Posterior vena cava (tissue), 2 donors: Measurements from ENCODE around the gene ASIC2. TPM values are rescaled to one million over a fixed set of nuclear protein-coding genes. Genes with fewer than 3 reads are reported as not detected.
A peak's percentile ranks its signal among the peaks of the same experiment; 100 is the strongest.

Source experiments
- DNase-seq: peaks from one replicate; pipeline ENCODE4 v3.0.0-alpha.2; 2020; ENCODE audit warnings: low spot score
- intact Hi-C, 2 donors: fragments of 100-400 bp; cut with DNase I; formaldehyde crosslinking; loops; one replicate each; pipeline versions ENCODE4 v1.14.1 to v1.14.2; 2022 to 2023
- total RNA-seq, 2 donors: library from RNA; stranded (reverse); fragmentation: NEBNext Ultra II Directional; extraction: Animal tissue kit (Norgen Biotek cat#: 25700); gene quantifications; one replicate each; pipeline ENCODE4 v1.2.1, GENCODE V29; 2021
- donor health status: DM: yes; HTN: yes; CAD: no.
- donor health status: DM: yes; HTN: yes; CAD: no.

ASIC2 gene
- total RNA-seq, 2 donors from 2014 or later, result not detected

DNA sequence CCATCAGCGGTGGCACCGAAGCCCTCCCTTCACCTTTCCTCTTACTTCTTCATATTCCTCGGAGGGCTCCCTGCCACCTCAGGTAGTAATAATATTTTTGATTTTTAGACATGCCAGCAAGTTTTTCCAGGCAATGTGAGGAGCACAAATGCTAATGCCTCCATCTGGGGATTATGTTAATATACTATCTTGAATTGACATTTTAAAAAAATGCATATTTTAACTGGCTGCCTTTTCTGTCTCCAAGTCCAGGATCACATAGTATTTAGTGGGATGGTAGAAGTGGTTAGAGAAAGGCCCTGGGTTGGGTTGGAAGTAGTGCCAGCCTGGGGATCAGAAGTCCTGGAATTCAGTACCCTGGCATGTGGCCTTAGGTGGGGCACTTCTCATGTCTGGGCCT is 154.5 kb downstream of the ASIC2 start:
- DNase-seq, result no peak

DNA sequence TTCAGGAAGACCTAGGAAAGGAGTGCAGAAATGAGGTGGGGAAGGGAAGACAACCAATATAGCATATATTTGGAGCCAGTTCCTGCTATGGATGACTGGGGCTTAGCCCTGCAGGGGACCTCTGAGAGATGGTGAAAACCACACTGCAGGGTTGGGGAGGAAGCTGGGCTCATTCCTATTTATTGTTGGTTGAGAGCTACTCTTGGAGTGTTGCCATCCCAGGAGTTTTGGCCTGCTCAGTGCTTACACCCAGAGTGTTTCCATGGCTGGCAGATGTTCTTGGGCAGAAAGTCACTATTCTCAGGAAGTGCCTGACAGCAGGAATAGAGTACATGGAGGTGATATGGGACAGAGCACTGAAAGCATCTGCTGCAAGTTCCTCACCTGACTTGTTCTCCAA is 155.7 kb downstream of the ASIC2 start:
- no peak for DNase-seq

More for the DNA sequence above, 154.5 kb downstream of the ASIC2 start:
- intact Hi-C loops, result no loop called here

GRCh38 chr17:33135691-33136090 is 157.4 kb downstream of the ASIC2 start:
- intact Hi-C loops, result no loop called here
- DNase-seq, result no peak

More for the DNA sequence above, 155.7 kb downstream of the ASIC2 start:
- intact Hi-C loops, result no loop called here

- DNase-seq, result peak; percentile 25
- intact Hi-C loops, result loop anchor here in 1 of 2 donors (5.0 kb wide), 1 partner anchor 1726 kb away; no protein-coding TSS in a partner anchor
Observed at GRCh38 chr17:33131620-33132019, 161.5 kb downstream of the ASIC2 start.

DNA sequence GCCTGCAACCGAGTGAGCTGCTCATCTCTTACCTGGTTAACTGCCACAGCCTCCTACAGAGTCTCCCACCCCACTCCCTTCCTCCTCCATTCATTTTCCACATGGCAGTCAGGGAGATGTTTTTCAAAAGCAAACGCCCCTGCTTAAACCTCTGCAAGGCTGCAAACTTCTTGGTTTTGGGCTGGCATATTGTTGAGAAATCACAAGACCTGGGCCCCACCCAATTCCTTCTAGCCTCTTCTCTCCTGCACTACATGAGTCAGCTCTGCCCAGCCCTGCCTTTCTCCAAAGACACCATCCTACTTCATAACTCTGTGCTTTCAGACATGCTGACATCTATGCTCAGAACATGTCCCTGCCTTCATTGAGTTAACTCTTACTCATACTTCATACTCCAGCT is 165.4 kb downstream of the ASIC2 start:
- intact Hi-C loops, result no loop called here
- DNase-seq, result no peak

- no peak for DNase-seq
Observed at GRCh38 chr17:33126086-33126485, 167.0 kb downstream of the ASIC2 start.

DNA sequence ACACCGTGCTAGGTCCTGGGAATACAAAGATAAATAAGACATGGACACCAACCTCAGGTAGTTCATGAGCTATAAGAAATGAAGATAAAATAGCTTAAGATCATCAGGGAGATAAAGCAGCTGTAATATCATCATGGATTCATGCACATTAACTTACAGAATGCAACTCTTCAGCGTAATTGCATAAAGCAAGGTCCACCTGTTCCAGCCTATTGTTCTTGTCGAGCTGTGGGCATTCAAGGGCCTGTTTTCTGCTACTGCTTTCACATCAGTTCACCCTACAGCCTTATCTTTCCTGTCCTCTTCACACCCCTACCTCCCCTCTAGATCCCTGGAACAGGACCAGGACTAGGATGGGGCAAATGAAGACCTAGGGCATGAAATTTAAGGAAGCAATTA is 167.5 kb downstream of the ASIC2 start:
- no peak for DNase-seq
- intact Hi-C loops, result no loop called here

More at GRCh38 chr17:33126086-33126485, 167.0 kb downstream of the ASIC2 start:
- intact Hi-C loops, result no loop called here

DNA sequence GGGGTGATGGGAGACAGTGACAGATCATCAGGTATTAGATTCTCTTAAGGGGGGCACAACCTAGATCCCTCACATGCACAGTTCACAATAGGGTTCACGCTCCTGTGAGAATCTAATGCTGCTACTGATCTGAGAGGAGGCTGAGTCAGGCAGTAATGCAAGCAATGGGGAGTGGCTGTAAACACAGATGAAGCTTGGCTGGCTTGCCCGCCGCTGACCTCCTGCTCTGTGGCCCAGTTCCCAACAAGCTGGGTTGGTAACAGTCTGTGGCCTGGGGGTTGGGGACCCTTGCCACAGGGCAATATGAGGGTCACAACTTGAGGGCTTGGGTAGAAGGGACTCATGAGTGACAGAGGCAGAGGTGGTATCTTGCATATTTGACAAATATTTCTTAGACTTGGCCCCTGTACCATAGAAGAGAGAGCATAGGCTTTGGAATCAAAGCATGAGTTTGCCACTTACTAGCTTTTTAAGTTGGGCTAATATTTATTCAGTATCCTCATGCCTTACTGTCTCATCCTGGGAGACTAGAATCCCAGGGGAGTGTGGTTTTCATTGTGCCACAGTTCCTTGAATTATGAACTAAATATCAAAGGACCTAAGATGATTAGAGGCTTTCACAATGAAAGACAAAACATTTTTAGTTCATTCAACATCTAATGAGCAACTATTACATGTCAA is 168.1 kb downstream of the ASIC2 start:
- peak; percentile 18 for DNase-seq
- intact Hi-C loops, result no loop called here

GRCh38 chr17:33124185-33124584 is 168.9 kb downstream of the ASIC2 start:
- DNase-seq, result no peak
- intact Hi-C loops, result no loop called here

DNA sequence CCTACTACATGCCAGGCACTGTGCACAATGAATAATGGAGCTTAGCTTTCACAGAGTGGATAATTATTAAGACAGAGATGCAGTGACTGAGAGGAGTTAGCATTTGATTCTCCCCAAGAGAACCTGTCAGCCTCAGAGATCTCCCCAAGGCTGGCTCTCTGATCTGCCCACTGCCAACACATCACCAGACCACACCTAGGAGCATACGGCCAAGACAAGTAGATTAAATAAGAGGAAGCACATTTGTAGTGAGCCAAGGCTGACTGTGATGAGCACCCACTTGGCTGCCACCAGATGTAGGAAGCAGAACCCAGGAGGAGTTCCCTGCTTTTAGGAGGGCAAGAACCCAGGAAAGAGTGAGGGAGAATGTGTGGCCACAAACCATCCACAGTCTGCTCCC is 171.3 kb downstream of the ASIC2 start:
- peak; percentile 42 for DNase-seq
- intact Hi-C loops, result no loop called here

GRCh38 chr17:33121272-33121671 is 171.8 kb downstream of the ASIC2 start:
- intact Hi-C loops, result no loop called here
- DNase-seq, result no peak

GRCh38 chr17:33120103-33120502 is 173.0 kb downstream of the ASIC2 start:
- peak; percentile 49 for DNase-seq
- intact Hi-C loops, result no loop called here

- peak; percentile 23 for DNase-seq
- intact Hi-C loops, result no loop called here
Observed at GRCh38 chr17:33118391-33119075, 174.6 kb downstream of the ASIC2 start.

DNA sequence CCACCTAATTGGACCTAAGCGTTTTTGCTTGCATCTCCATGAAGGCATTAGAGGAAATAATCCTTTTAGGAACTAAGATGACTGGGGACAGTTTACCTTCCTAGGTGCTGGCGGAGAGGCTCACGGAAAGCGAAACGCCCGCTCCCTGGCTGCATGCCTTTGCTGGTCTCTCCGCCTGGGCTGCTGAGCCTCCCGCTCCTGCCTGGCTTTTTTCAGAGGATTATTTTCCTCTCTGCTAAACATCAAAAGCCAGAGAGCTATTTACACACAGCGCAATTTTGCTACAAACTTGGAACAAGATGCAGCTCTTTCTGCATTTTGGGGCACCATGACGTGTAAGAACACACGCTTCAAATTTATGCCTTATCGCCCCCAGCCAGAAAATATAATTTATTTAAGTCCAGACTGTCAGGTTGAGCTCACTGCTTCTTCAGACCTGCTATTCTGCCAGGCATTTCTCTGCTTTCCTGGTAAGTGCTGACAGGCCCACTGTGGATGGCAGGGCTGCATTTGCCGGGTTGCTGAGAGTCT is 177.0 kb downstream of the ASIC2 start:
- DNase-seq, result peak; percentile 65
- intact Hi-C loops, result no loop called here

GRCh38 chr17:33115366-33115765 is 177.7 kb downstream of the ASIC2 start:
- intact Hi-C loops, result no loop called here
- peak; percentile 65 for DNase-seq

- intact Hi-C loops, result no loop called here
- no peak for DNase-seq
Observed at GRCh38 chr17:33113991-33114370, 179.1 kb downstream of the ASIC2 start.

DNA sequence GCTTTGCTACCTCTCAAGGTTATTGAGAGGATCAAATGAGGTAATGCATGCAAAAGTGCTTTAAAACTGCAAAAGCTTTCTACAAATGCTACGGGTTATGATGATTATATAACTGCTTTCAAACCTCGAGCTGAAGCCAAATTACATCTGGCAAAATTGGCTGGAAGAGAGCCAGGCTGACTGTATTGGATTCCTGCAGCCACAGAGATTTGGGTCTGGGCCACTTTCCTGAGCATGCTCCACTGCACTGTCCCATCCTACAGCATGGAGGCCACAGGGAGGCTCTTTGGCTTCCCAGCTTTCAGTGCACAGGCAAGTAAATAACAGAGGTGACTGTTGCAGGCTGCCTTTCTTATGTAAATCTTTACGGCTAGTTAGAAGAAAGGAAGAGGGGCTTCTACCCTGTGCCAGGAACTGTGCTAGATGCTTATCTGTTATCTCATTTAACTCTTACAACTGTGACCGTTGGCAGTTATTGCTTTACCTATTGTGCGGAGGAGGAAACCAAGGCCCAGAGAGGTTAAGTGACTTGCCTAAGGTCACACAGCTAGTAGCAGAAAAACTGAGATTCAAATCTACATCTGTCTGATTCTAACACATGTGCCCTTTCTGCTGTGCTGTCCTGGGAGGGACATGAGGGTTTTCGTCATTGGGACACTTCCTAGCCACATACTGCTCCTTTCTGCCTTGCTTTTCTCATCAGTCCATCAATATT is 179.7 kb downstream of the ASIC2 start:
- no peak for DNase-seq
- intact Hi-C loops, result no loop called here

DNA sequence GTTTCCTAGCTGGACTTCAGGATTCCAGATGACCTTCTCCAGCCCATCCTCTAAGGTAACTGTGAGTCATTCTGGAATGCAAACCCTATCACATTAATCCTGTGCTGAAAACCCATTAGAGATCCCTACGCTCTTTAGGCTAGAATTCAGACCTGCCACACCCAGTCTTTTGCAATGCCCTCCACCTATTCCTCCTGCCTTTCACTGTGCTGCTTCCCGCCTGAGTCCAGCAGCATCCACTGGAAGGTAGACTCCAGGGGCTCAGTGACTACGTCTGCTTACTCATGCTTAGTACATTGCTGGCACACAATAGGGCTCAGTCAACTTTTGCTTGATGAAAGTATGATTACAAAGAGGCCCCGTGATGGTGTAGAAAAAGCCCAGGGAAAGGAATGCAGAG is 180.3 kb downstream of the ASIC2 start:
- DNase-seq, result no peak
- intact Hi-C loops, result no loop called here

- DNase-seq, result no peak
- intact Hi-C loops, result loop anchor here in 1 of 2 donors (1.0 kb wide), 1 partner anchor 37 kb away; no protein-coding TSS in a partner anchor
Observed at GRCh38 chr17:33109336-33110072, 183.6 kb downstream of the ASIC2 start.
